GM15510 (cell line): Measurements from ENCODE around the gene HNF1B.

Experiments used
- POLR2A ChIP-seq: IDR thresholded peaks from 3 replicates; pipeline ENCODE4 v1.6.1; 2011; ENCODE audit warnings: borderline replicate concordance; ENCODE audit not compliant: insufficient read length; ENCODE audit errors: extremely low read depth

The HNF1B gene

GRCh38 chr17:37651849-37652248 lies 93.0 kb downstream of the HNF1B start:
- no peak for TF ChIP-seq POLR2A

GRCh38 chr17:37650419-37651003 lies 94.3 kb downstream of the HNF1B start:
- no peak for TF ChIP-seq POLR2A

- TF ChIP-seq POLR2A = no peak
These were observed 96.3 kb downstream of the HNF1B start for GRCh38 chr17:37648555-37648954.

GRCh38 chr17:37647856-37648255 lies 97.0 kb downstream of the HNF1B start:
- TF ChIP-seq POLR2A = no peak

GRCh38 chr17:37643869-37644268 lies 101.0 kb downstream of the HNF1B start:
- TF ChIP-seq POLR2A = no peak

- peak; percentile 75 for TF ChIP-seq POLR2A
These were observed 101.6 kb downstream of the HNF1B start, which contains the start of gene DDX52 for GRCh38 chr17:37643118-37643766. Gene DDX52 (minus strand): TSS chr17:37643446. CDS start chr17:37643420, 26 bp downstream.

GRCh38 chr17:37642681-37643080 lies 102.2 kb downstream of the HNF1B start:
- no peak for TF ChIP-seq POLR2A

- no peak for TF ChIP-seq POLR2A
These were observed 104.8 kb downstream of the HNF1B start for GRCh38 chr17:37640015-37640414.

GRCh38 chr17:37637956-37638355 lies 106.9 kb downstream of the HNF1B start:
- TF ChIP-seq POLR2A = no peak
